ENCODE results near the gene RAI14.

The RAI14 gene

GRCh38 chr5:34648840-34649158, 7.3 kb upstream of the RAI14 start:
- no peaks in the 10 kb centered on the region for H3K9me3 ChIP-seq (ENCODE audit: control insufficient read depth, low read depth, low read length)
- no peaks in the 10 kb centered on the region for H3K36me3 ChIP-seq (ENCODE audit: control insufficient read depth, low read depth, low read length)
- no peak overlapping the region for H3K4me3 ChIP-seq (ENCODE audit: low read length)
- no peak overlapping the region for H3K27ac ChIP-seq (ENCODE audit: low read length)
- H3K27me3 ChIP-seq (ENCODE audit: control insufficient read depth, insufficient read depth, low read length) = no peaks in the 10 kb centered on the region
- no peak overlapping the region for H3K9ac ChIP-seq (ENCODE audit: low read length)
- H3K4me1 ChIP-seq (ENCODE audit: control insufficient read depth, low read depth, low read length) = no peaks in the 10 kb centered on the region

GRCh38 chr5:34651791-34652190, 4.3 kb upstream of the RAI14 start:
- no peaks in the 10 kb centered on the region for H3K27me3 ChIP-seq (ENCODE audit: control insufficient read depth, insufficient read depth, low read length)
- H3K9ac ChIP-seq (ENCODE audit: low read length) = no peak overlapping the region
- H3K4me1 ChIP-seq (ENCODE audit: control insufficient read depth, low read depth, low read length) = peaks cover 19% of the 10 kb centered on the region
- H3K4me3 ChIP-seq (ENCODE audit: low read length) = no peak overlapping the region
- no peaks in the 10 kb centered on the region for H3K9me3 ChIP-seq (ENCODE audit: control insufficient read depth, low read depth, low read length)
- H3K27ac ChIP-seq (ENCODE audit: low read length) = no peak overlapping the region
- no peaks in the 10 kb centered on the region for H3K36me3 ChIP-seq (ENCODE audit: control insufficient read depth, low read depth, low read length)

- no peaks in the 10 kb centered on the region for H3K27me3 ChIP-seq (ENCODE audit: control insufficient read depth, insufficient read depth, low read length)
- H3K36me3 ChIP-seq (ENCODE audit: control insufficient read depth, low read depth, low read length) = no peaks in the 10 kb centered on the region
- H3K4me1 ChIP-seq (ENCODE audit: control insufficient read depth, low read depth, low read length) = peaks cover 19% of the 10 kb centered on the region
- H3K9me3 ChIP-seq (ENCODE audit: control insufficient read depth, low read depth, low read length) = no peaks in the 10 kb centered on the region
- H3K4me3 ChIP-seq (ENCODE audit: low read length) = no peak overlapping the region
- no peak overlapping the region for H3K9ac ChIP-seq (ENCODE audit: low read length)
- H3K27ac ChIP-seq (ENCODE audit: low read length) = no peak overlapping the region
These were observed 3.7 kb upstream of the RAI14 start for GRCh38 chr5:34652466-34652865.

- Histone ChIP-seq H3K9ac (ENCODE audit: low read length) (no peak overlapping the region), H3K4me3 (ENCODE audit: low read length) (no peak overlapping the region), H3K27me3 (ENCODE audit: control insufficient read depth, insufficient read depth, low read length) (no peaks in the 10 kb centered on the region), H3K9me3 (ENCODE audit: control insufficient read depth, low read depth, low read length) (no peaks in the 10 kb centered on the region), H3K36me3 (ENCODE audit: control insufficient read depth, low read depth, low read length) (no peaks in the 10 kb centered on the region), H3K4me1 (ENCODE audit: control insufficient read depth, low read depth, low read length) (peaks cover 21% of the 10 kb centered on the region), H3K27ac (ENCODE audit: low read length) (no peak overlapping the region)
These were observed 3.2 kb upstream of the RAI14 start for GRCh38 chr5:34652914-34653313.

GRCh38 chr5:34653708-34654107, 2.4 kb upstream of the RAI14 start:
- Histone ChIP-seq H3K9ac (ENCODE audit: low read length) (no peak overlapping the region), H3K27me3 (ENCODE audit: control insufficient read depth, insufficient read depth, low read length) (no peaks in the 10 kb centered on the region), H3K4me3 (ENCODE audit: low read length) (no peak overlapping the region), H3K36me3 (ENCODE audit: control insufficient read depth, low read depth, low read length) (no peaks in the 10 kb centered on the region), H3K27ac (ENCODE audit: low read length) (no peak overlapping the region), H3K9me3 (ENCODE audit: control insufficient read depth, low read depth, low read length) (no peaks in the 10 kb centered on the region), H3K4me1 (ENCODE audit: control insufficient read depth, low read depth, low read length) (peaks cover 26% of the 10 kb centered on the region)

- Histone ChIP-seq H3K36me3 (ENCODE audit: control insufficient read depth, low read depth, low read length) (no peaks in the 10 kb centered on the region), H3K9ac (ENCODE audit: low read length) (peak overlapping the region; percentile 85), H3K27ac (ENCODE audit: low read length) (no peak overlapping the region), H3K9me3 (ENCODE audit: control insufficient read depth, low read depth, low read length) (no peaks in the 10 kb centered on the region), H3K27me3 (ENCODE audit: control insufficient read depth, insufficient read depth, low read length) (no peaks in the 10 kb centered on the region), H3K4me3 (ENCODE audit: low read length) (peak overlapping the region; percentile 75), H3K4me1 (ENCODE audit: control insufficient read depth, low read depth, low read length) (peaks cover 26% of the 10 kb centered on the region)
These were observed 655 bp upstream of the RAI14 start for GRCh38 chr5:34655354-34655991.

GRCh38 chr5:34656700-34657273, 659 bp downstream of the RAI14 start:
- Histone ChIP-seq H3K9ac (ENCODE audit: low read length) (peak overlapping the region; percentile 85), H3K27ac (ENCODE audit: low read length) (peak overlapping the region; percentile 44), H3K36me3 (ENCODE audit: control insufficient read depth, low read depth, low read length) (peaks cover 3% of the 10 kb centered on the region), H3K27me3 (ENCODE audit: control insufficient read depth, insufficient read depth, low read length) (no peaks in the 10 kb centered on the region), H3K4me3 (ENCODE audit: low read length) (peak overlapping the region; percentile 75), H3K9me3 (ENCODE audit: control insufficient read depth, low read depth, low read length) (no peaks in the 10 kb centered on the region), H3K4me1 (ENCODE audit: control insufficient read depth, low read depth, low read length) (peaks cover 26% of the 10 kb centered on the region)

GRCh38 chr5:34657274-34657921, 1.3 kb downstream of the RAI14 start:
- Histone ChIP-seq H3K9me3 (ENCODE audit: control insufficient read depth, low read depth, low read length) (no peaks in the 10 kb centered on the region), H3K9ac (ENCODE audit: low read length) (peak overlapping the region; percentile 85), H3K27ac (ENCODE audit: low read length) (no peak overlapping the region), H3K27me3 (ENCODE audit: control insufficient read depth, insufficient read depth, low read length) (no peaks in the 10 kb centered on the region), H3K4me3 (ENCODE audit: low read length) (peak overlapping the region; percentile 75), H3K4me1 (ENCODE audit: control insufficient read depth, low read depth, low read length) (peaks cover 26% of the 10 kb centered on the region), H3K36me3 (ENCODE audit: control insufficient read depth, low read depth, low read length) (peaks cover 3% of the 10 kb centered on the region)

GRCh38 chr5:34657988-34658387, 1.9 kb downstream of the RAI14 start:
- Histone ChIP-seq H3K9ac (ENCODE audit: low read length) (peak overlapping the region; percentile 85), H3K4me3 (ENCODE audit: low read length) (peak overlapping the region; percentile 75), H3K27me3 (ENCODE audit: control insufficient read depth, insufficient read depth, low read length) (no peaks in the 10 kb centered on the region)

GRCh38 chr5:34659168-34659567, 3.0 kb downstream of the RAI14 start:
- Histone ChIP-seq H3K4me3 (ENCODE audit: low read length) (no peak overlapping the region), H3K36me3 (ENCODE audit: control insufficient read depth, low read depth, low read length) (peaks cover 3% of the 10 kb centered on the region), H3K9me3 (ENCODE audit: control insufficient read depth, low read depth, low read length) (no peaks in the 10 kb centered on the region), H3K27ac (ENCODE audit: low read length) (no peak overlapping the region), H3K27me3 (ENCODE audit: control insufficient read depth, insufficient read depth, low read length) (no peaks in the 10 kb centered on the region), H3K4me1 (ENCODE audit: control insufficient read depth, low read depth, low read length) (peaks cover 22% of the 10 kb centered on the region), H3K9ac (ENCODE audit: low read length) (no peak overlapping the region)

More at GRCh38 chr5:34657988-34658387, 1.9 kb downstream of the RAI14 start:
- Histone ChIP-seq H3K9me3 (ENCODE audit: control insufficient read depth, low read depth, low read length) (no peaks in the 10 kb centered on the region), H3K4me1 (ENCODE audit: control insufficient read depth, low read depth, low read length) (peaks cover 26% of the 10 kb centered on the region), H3K36me3 (ENCODE audit: control insufficient read depth, low read depth, low read length) (peaks cover 3% of the 10 kb centered on the region), H3K27ac (ENCODE audit: low read length) (no peak overlapping the region)

GRCh38 chr5:34660444-34660843, 4.3 kb downstream of the RAI14 start:
- Histone ChIP-seq H3K27ac (ENCODE audit: low read length) (no peak overlapping the region), H3K36me3 (ENCODE audit: control insufficient read depth, low read depth, low read length) (peaks cover 3% of the 10 kb centered on the region), H3K4me3 (ENCODE audit: low read length) (no peak overlapping the region), H3K27me3 (ENCODE audit: control insufficient read depth, insufficient read depth, low read length) (no peaks in the 10 kb centered on the region), H3K4me1 (ENCODE audit: control insufficient read depth, low read depth, low read length) (peaks cover 10% of the 10 kb centered on the region), H3K9ac (ENCODE audit: low read length) (no peak overlapping the region), H3K9me3 (ENCODE audit: control insufficient read depth, low read depth, low read length) (no peaks in the 10 kb centered on the region)

Measured in iPS-18a (cell line).